Breast epithelium (tissue), 4 donors: ENCODE data around the gene C20orf141. TPM values are rescaled to one million over a fixed set of nuclear protein-coding genes. Genes with fewer than 3 reads are reported as not detected.
"Not testable (repeated sequence)": the region's sequence is repeated elsewhere in the genome, so short reads cannot be mapped to it uniquely, and the experiment has no call there.

Source experiments
- DNase-seq, 2 donors: peaks; one replicate each; pipeline ENCODE4 v3.0.0-alpha.2; 2019; ENCODE audit warnings: low spot score in 2 of 2
- H3K27ac ChIP-seq, 2 donors: fragments of 200-600 bp; sonication (generic) in 1 of 2; one replicate each; pipeline ENCODE4 v1.5.1; 2016 to 2019; ENCODE audit warnings: mild to moderate bottlenecking in 1 of 2
- H3K27me3 ChIP-seq, 2 donors: fragments of 200-600 bp; sonication (generic) in 1 of 2; one replicate each; pipeline versions ENCODE4 v1.5.1 to v1.6.0; 2017 to 2019; ENCODE audit warnings: control low read depth in 1 of 2, mild to moderate bottlenecking in 1 of 2
- H3K36me3 ChIP-seq: fragments of 200-600 bp; one replicate; pipeline ENCODE4 v1.5.1; 2019
- H3K4me1 ChIP-seq, 2 donors: fragments of 200-600 bp; sonication (generic); one replicate each; pipeline ENCODE4 v1.5.1; 2016 to 2019; ENCODE audit warnings: control low read depth in 1 of 2
- H3K4me3 ChIP-seq, 3 donors: fragments of 200-600 bp; sonication (generic); 1 replicate in 2 of 3; 2 replicates in 1 of 3; pipeline ENCODE4 v1.5.1; 2016 to 2019; ENCODE audit warnings: mild to moderate bottlenecking in 3 of 3, moderate library complexity in 2 of 3
- H3K9me3 ChIP-seq, 2 donors: fragments of 200-600 bp; sonication (generic) in 1 of 2; one replicate each; pipeline ENCODE4 v1.5.1; 2016 to 2019; ENCODE audit warnings: control low read depth in 1 of 2
- POLR2A ChIP-seq: fragments of 450-650 bp; IDR thresholded peaks from one replicate; pipeline ENCODE4 v1.6.1; 2016; ENCODE audit warnings: antibody characterized with exemption, mild to moderate bottlenecking, moderate library complexity
- POLR2AphosphoS5 ChIP-seq, 3 donors: sonication (generic); formaldehyde crosslinking; IDR thresholded peaks; one replicate each; pipeline ENCODE4 v1.6.1; 2017; ENCODE audit warnings: antibody characterized with exemption in 3 of 3
- intact Hi-C: fragments of 100-400 bp; cut with DNase I; formaldehyde crosslinking; loops from one replicate; pipeline ENCODE4 v1.15.1; 2023; ENCODE audit warnings: low total_unique reads
- total RNA-seq, 3 donors: library from RNA; depleted of rRNA; stranded (reverse); fragments of >200 nt; gene quantifications; one replicate each; pipeline ENCODE4 v1.1.0, GENCODE V29; 2016
- TF ChIP-seq, protein P1 (sequence below), 3 donors: fragments of 450-650 bp; IDR thresholded peaks; one replicate each; pipeline ENCODE4 v1.5.1; 2016 to 2017; ENCODE audit warnings: antibody characterized with exemption in 3 of 3, mild to moderate bottlenecking in 3 of 3, moderate library complexity in 3 of 3

The C20orf141 gene, protein sequence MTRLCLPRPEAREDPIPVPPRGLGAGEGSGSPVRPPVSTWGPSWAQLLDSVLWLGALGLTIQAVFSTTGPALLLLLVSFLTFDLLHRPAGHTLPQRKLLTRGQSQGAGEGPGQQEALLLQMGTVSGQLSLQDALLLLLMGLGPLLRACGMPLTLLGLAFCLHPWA
- not detected for total RNA-seq

DNA sequence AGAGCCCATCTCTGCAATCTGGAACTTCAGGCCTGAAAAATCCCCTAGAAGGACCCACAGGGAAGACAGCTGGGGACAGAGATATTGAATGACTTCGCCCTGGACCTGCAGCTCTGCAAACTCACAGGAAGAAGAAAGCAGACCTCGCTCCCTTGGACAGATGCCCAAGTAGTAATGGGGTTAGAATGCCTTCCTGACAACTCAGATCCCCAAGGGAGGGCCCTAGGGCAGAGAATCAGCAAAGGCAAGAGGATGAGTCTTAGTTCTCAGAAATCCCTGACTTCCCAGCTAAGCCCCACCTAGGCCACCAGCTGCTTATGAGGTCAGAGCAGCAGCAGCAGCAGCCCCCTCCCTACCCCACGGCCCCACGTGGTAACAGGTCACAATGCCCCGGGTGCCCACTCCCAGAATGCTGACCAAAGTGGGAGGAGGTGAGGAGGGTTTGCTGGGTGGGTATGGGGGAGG is at the start of gene C20orf141:
C20orf141 (plus strand) TSS at position 401 of the 465 bp plus-strand sequence. CDS start 198 bp downstream, outside the sequence.
- DNase-seq: peak in 1 of 2 donors; percentile 25
- intact Hi-C loops: loop anchor here (5.0 kb wide), 1 partner anchor 872 kb away; no protein-coding TSS in a partner anchor
- no peak for TF ChIP-seq POLR2A
- TF ChIP-seq POLR2AphosphoS5 (IDR thresholded peaks at IDR 0.05): no peak
- TF ChIP-seq, protein P1, sequence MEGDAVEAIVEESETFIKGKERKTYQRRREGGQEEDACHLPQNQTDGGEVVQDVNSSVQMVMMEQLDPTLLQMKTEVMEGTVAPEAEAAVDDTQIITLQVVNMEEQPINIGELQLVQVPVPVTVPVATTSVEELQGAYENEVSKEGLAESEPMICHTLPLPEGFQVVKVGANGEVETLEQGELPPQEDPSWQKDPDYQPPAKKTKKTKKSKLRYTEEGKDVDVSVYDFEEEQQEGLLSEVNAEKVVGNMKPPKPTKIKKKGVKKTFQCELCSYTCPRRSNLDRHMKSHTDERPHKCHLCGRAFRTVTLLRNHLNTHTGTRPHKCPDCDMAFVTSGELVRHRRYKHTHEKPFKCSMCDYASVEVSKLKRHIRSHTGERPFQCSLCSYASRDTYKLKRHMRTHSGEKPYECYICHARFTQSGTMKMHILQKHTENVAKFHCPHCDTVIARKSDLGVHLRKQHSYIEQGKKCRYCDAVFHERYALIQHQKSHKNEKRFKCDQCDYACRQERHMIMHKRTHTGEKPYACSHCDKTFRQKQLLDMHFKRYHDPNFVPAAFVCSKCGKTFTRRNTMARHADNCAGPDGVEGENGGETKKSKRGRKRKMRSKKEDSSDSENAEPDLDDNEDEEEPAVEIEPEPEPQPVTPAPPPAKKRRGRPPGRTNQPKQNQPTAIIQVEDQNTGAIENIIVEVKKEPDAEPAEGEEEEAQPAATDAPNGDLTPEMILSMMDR (IDR thresholded peaks at IDR 0.05): no peak
- no peaks in the 10 kb centered on the region for H3K4me1 ChIP-seq
- H3K4me3 ChIP-seq: no peak within 1 kb of the TSS
- H3K36me3 ChIP-seq: no peaks in the 10 kb centered on the region
- peak within 1 kb of the TSS; percentile 17 to 83 for H3K27ac ChIP-seq
- H3K9me3 ChIP-seq: no peaks in the 10 kb centered on the region
- H3K27me3 ChIP-seq: no peaks in the 10 kb centered on the region

DNA sequence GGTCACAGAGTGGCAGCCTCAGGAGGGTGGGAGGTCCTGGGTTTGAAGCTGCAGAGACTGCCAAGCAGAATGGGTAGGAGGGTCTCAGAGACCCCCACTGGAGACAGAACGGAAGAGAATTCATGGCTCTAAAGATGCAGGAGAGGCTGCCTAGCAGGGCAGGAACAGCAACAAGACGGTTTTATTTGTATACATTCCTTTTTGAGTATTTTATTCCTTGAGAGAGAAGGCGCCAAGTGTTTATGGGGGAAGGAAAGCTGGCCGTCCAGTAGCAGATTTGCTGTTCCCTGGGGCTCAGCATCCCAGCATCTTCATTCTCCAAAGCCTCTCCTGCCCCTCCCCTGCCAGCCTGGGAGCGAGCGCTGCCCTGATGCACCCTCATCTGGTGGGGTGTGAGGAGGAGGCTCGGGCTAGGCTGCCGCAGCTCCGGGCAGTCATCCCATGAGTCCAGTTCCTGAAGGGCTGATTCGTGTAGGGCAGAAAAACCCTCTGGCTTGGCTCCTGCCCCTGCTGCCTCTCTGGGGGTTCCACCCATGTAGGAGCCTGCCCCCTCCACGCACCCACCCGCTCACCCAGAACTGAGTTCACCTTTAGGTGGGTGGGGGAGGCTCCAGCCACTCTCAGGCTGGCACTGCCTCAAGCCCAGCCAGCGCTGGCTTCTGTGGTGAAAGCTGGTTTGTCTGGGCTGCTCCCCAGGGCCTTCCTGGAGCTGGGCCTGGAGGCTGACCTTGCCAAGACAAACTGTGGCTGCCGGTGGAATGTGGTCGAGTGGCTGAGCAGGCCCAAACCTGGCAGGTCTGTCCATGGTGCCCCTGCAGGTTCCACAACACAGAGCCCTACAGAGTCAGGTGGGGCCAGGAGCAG is 46.8 kb upstream of the C20orf141 start:
- Histone ChIP-seq H3K36me3 (no peaks in the 10 kb centered on the region), H3K27me3 (no peaks in the 10 kb centered on the region), H3K4me3 (peak overlapping the region in 2 of 3 donors; percentile 28 to 32), H3K4me1 (no peaks in the 10 kb centered on the region), H3K9me3 (no peaks in the 10 kb centered on the region), H3K27ac (peak overlapping the region; percentile 45 to 75)
- TF ChIP-seq POLR2AphosphoS5 (IDR thresholded peaks at IDR 0.05) (peak in 2 of 3 donors; percentile 49 to 57), POLR2A (no peak)
- TF ChIP-seq, protein P1 (IDR thresholded peaks at IDR 0.05): peak in 1 of 3 donors; percentile 18
- peak; percentile 87 to 93 for DNase-seq
- intact Hi-C loops: no loop called here

DNA sequence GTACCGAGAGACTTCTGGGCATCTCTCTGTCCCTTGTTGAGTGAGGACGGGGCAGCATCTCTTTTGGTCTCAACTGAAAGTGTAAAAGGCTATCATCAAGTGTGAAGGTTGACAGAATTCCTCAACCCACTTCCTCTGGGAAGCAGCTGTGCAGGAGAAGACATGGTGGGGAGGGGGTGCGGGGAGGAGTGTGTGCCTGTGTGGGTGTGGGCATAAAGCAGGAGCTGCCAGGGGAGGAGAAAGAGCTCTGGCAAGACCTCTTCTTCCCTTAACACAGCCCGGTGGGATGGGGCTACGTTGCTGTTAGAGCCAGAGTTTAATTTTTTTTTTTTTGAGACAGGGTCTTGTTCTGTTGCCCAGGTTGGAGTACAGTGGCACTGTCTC is 46.2 kb upstream of the C20orf141 start:
- intact Hi-C loops: no loop called here
- H3K27me3 ChIP-seq: no peaks in the 10 kb centered on the region
- no peak for TF ChIP-seq POLR2AphosphoS5 (IDR thresholded peaks at IDR 0.05)
- TF ChIP-seq POLR2A: no peak
- TF ChIP-seq, protein P1 (IDR thresholded peaks at IDR 0.05): no peak

DNA sequence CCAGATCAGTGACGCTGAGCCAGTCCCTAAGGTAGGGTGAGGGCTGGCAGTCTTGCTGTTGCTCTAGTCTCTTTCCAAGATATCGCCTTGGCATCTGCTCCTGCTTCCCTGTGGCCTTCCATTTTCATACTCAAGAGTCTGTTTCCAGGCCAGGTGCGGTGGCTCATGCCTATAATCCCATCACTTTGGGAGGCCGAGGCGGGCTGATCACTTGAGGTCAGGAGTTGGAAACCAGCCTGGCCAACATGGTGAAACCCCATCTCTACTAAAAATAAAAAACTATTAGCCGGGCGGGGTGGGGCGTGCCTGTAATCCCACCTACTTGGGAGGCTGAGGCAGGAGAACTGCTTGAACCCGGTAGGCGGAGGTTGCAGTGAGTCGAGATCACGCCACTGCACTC is 44.7 kb upstream of the C20orf141 start:
- not testable (repeated sequence) for H3K27me3 ChIP-seq, DNase-seq

More for the DNA sequence above, 46.2 kb upstream of the C20orf141 start:
- no peaks in the 10 kb centered on the region for H3K4me1 ChIP-seq
- H3K27ac ChIP-seq: peak overlapping the region; percentile 45 to 75
- DNase-seq: no peak
- peak overlapping the region in 1 of 3 donors; percentile 28 for H3K4me3 ChIP-seq
- H3K36me3 ChIP-seq: no peaks in the 10 kb centered on the region
- H3K9me3 ChIP-seq: no peaks in the 10 kb centered on the region

DNA sequence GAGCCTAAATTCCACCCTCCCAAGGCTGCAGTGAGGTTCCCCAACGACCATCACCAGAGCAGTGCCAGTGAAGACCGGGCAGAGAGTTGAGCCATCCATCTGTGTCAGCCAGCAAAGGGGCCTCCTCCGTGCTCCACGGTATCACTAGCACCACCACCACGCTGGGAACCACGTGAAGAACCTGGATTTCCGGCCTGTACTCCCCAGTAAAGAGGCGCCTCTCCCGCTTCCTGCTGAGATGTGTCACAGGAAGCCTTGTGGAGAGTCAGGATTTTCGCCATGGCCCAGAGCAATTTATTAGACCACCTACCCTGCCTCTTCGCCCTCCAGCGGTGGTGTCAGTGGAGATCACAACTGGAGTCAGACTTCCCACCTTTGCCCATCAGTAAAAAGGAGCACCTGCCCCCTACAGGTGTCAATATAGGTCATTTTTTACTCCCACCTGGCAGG is 43.1 kb upstream of the C20orf141 start:
- Histone ChIP-seq H3K4me3 (no peak overlapping the region), H3K27me3 (no peaks in the 10 kb centered on the region), H3K36me3 (no peaks in the 10 kb centered on the region), H3K4me1 (no peaks in the 10 kb centered on the region), H3K27ac (no peak overlapping the region), H3K9me3 (no peaks in the 10 kb centered on the region)
- no peak for TF ChIP-seq POLR2AphosphoS5 (IDR thresholded peaks at IDR 0.05)
- TF ChIP-seq, protein P1 (IDR thresholded peaks at IDR 0.05): no peak
- no peak for TF ChIP-seq POLR2A
- intact Hi-C loops: no loop called here
- DNase-seq: no peak

More for the DNA sequence above, 44.7 kb upstream of the C20orf141 start:
- H3K4me3 ChIP-seq, H3K4me1 ChIP-seq, H3K27ac ChIP-seq, H3K9me3 ChIP-seq, H3K36me3 ChIP-seq, intact Hi-C loops: not testable (repeated sequence)
